GM23338 (cell line): ENCODE measurements around the gene BNIP5. TPM values are rescaled to one million over a fixed set of nuclear protein-coding genes. Genes with fewer than 3 reads are reported as not detected.

ENCODE experiments used
- ATAC-seq: fragments of 200-7000 bp; cut with Tn5 transposase; 3 replicates; pipeline ENCODE4 v1.9.1; 2020
- DNase-seq: peaks from one replicate; pipeline ENCODE4 v3.0.0-alpha.2; 2015; ENCODE audit warnings: low spot score
- H2AFZ ChIP-seq: fragments of 200-600 bp; sonication (generic); 2 replicates; pipeline ENCODE4 v1.8.0; 2016; ENCODE audit warnings: antibody characterized with exemption, mild to moderate bottlenecking, moderate library complexity
- H3F3A ChIP-seq: fragments of 200-600 bp; sonication (generic); replicated peaks from 2 replicates; pipeline ENCODE4 v1.8.0; 2017; ENCODE audit warnings: antibody characterized with exemption, mixed run types, low read depth
- H3K27ac ChIP-seq: fragments of 200-600 bp; sonication (generic); 2 replicates; pipeline ENCODE4 v1.6.1; 2016; ENCODE audit warnings: low read depth
- H3K27me3 ChIP-seq: fragments of 200-600 bp; sonication (generic); 2 replicates; pipeline ENCODE4 v1.8.0; 2016; ENCODE audit warnings: mild to moderate bottlenecking, mixed run types, moderate library complexity; ENCODE audit not compliant: insufficient read depth
- H3K36me3 ChIP-seq: fragments of 200-600 bp; sonication (generic); 2 replicates; pipeline ENCODE4 v1.8.0; 2016; ENCODE audit warnings: mild to moderate bottlenecking; ENCODE audit not compliant: insufficient read depth
- H3K4me1 ChIP-seq: fragments of 200-600 bp; sonication (generic); 2 replicates; pipeline ENCODE4 v1.8.0; 2016; ENCODE audit warnings: mild to moderate bottlenecking, moderate library complexity; ENCODE audit not compliant: insufficient read depth
- H3K4me2 ChIP-seq: fragments of 200-600 bp; sonication (generic); 2 replicates; pipeline ENCODE4 v1.7.1; 2017; ENCODE audit warnings: mixed run types
- H3K4me3 ChIP-seq: fragments of 200-600 bp; sonication (generic); 2 replicates; pipeline ENCODE4 v1.6.1; 2016; ENCODE audit warnings: mixed run types
- H3K79me2 ChIP-seq: fragments of 200-600 bp; sonication (generic); replicated peaks from 2 replicates; pipeline ENCODE4 v1.8.0; 2017; ENCODE audit warnings: mild to moderate bottlenecking; ENCODE audit not compliant: insufficient read depth
- H3K9me2 ChIP-seq: fragments of 200-600 bp; sonication (generic); 2 replicates; pipeline ENCODE4 v1.8.0; 2017; ENCODE audit not compliant: insufficient read depth
- H4K20me1 ChIP-seq: fragments of 200-600 bp; sonication (generic); replicated peaks from 2 replicates; pipeline ENCODE4 v1.8.0; 2017; ENCODE audit warnings: mild to moderate bottlenecking; ENCODE audit not compliant: insufficient read depth
- H3K27ac Mint-ChIP-seq: 2 replicates; pipeline ENCODE4 v1.8.0; 2020; ENCODE audit warnings: inconsistent platforms, mild to moderate bottlenecking, moderate library complexity, mixed read lengths
- H3K27me3 Mint-ChIP-seq: 3 replicates; pipeline ENCODE4 v1.8.0; 2022; ENCODE audit warnings: low read depth, mild to moderate bottlenecking, moderate library complexity, mixed read lengths, inconsistent platforms; ENCODE audit not compliant: insufficient read depth, poor library complexity
- H3K36me3 Mint-ChIP-seq: 3 replicates; pipeline ENCODE4 v1.8.0; 2021; ENCODE audit warnings: low read depth, mild to moderate bottlenecking, inconsistent platforms, moderate library complexity, mixed read lengths
- H3K4me1 Mint-ChIP-seq: 3 replicates; pipeline ENCODE4 v1.8.0; 2020; ENCODE audit warnings: mild to moderate bottlenecking, inconsistent platforms, mixed read lengths
- H3K4me3 Mint-ChIP-seq: 3 replicates; pipeline ENCODE4 v1.8.0; 2021; ENCODE audit warnings: moderate library complexity, mild to moderate bottlenecking, inconsistent platforms, mixed read lengths
- H3K9me3 Mint-ChIP-seq: 3 replicates; pipeline ENCODE4 v1.8.0; 2020; ENCODE audit warnings: moderate library complexity, mild to moderate bottlenecking, inconsistent platforms, mixed read lengths
- CREB1 ChIP-seq: fragments of 250-450 bp; sonication (Bioruptor Pico); IDR thresholded peaks from 2 replicates; pipeline ENCODE4 v1.5.0; 2020; ENCODE audit warnings: low read depth, mild to moderate bottlenecking, moderate library complexity
- EZH2 ChIP-seq: fragments of 200-600 bp; sonication (generic); IDR thresholded peaks from one replicate; pipeline ENCODE4 v1.8.0; 2017; ENCODE audit warnings: antibody characterized with exemption, mild to moderate bottlenecking, low read depth; ENCODE audit not compliant: unreplicated experiment
- EZH2phosphoT487 ChIP-seq: fragments of 200-600 bp; sonication (generic); IDR thresholded peaks from one replicate; pipeline ENCODE4 v1.8.1; 2018; ENCODE audit warnings: antibody characterized with exemption; ENCODE audit not compliant: unreplicated experiment
- JUNB ChIP-seq: IDR thresholded peaks from one replicate; pipeline ENCODE4 v1.6.1; 2016; ENCODE audit warnings: antibody characterized with exemption; ENCODE audit not compliant: unreplicated experiment
- NANOG ChIP-seq: IDR thresholded peaks from 2 replicates; pipeline ENCODE4 v1.6.1; 2016; ENCODE audit warnings: antibody characterized with exemption, borderline replicate concordance
- POLR2AphosphoS5 ChIP-seq: IDR thresholded peaks from 2 replicates; pipeline ENCODE4 v1.6.1; 2016; ENCODE audit warnings: antibody characterized with exemption, low read depth
- STAT1 ChIP-seq: IDR thresholded peaks from one replicate; pipeline ENCODE4 v1.6.1; 2016; ENCODE audit warnings: antibody characterized with exemption; ENCODE audit not compliant: unreplicated experiment
- ZNF114 ChIP-seq: fragments of 250-450 bp; sonication (Bioruptor Pico); IDR thresholded peaks from 2 replicates; pipeline ENCODE4 v1.5.0; 2020; ENCODE audit warnings: mild to moderate bottlenecking, moderate library complexity
- ZNF331 ChIP-seq: fragments of 250-450 bp; sonication (Bioruptor Pico); IDR thresholded peaks from 2 replicates; pipeline ENCODE4 v1.5.0; 2020; ENCODE audit warnings: low read depth, mild to moderate bottlenecking, moderate library complexity
- polyA plus RNA-seq: library from polyadenylated mRNA; unstranded; fragments of >200 nt; fragmentation: Nextera tagmentation; extraction: Ambion mirVana; gene quantifications from 2 replicates; pipeline ENCODE4 v1.2.1, GENCODE V29; 2016
- total RNA-seq: library from RNA; depleted of rRNA; stranded (reverse); fragments of >200 nt; shearing (Covaris generic); gene quantifications from 2 replicates; pipeline ENCODE4 v1.2.3, GENCODE V29; 2014
- TF ChIP-seq, protein P1 (sequence below), 2 experiments: fragments of 200-600 bp in 1 of 2; sonication (generic) in 1 of 2; conservative IDR thresholded peaks; 2 replicates each; pipeline versions ENCODE4 v1.5.1 to v1.6.1; 2016 to 2017; ENCODE audit warnings: antibody characterized with exemption in 2 of 2, low read depth in 2 of 2, mild to moderate bottlenecking in 2 of 2, moderate library complexity in 1 of 2
- TF ChIP-seq, protein P2 (sequence below): IDR thresholded peaks from 2 replicates; pipeline ENCODE4 v1.6.1; 2016; ENCODE audit warnings: antibody characterized with exemption
- TF ChIP-seq, protein P3 (sequence below): fragments of 250-450 bp; sonication (Bioruptor Pico); IDR thresholded peaks from 2 replicates; pipeline ENCODE4 v1.5.0; 2020; ENCODE audit warnings: mild to moderate bottlenecking, moderate library complexity
- TF ChIP-seq, protein P4 (sequence below): IDR thresholded peaks from one replicate; pipeline ENCODE4 v1.6.1; 2018; ENCODE audit warnings: antibody characterized with exemption; ENCODE audit not compliant: unreplicated experiment

Gene BNIP5
- total and polyA plus RNA-seq, 2 experiments from 2014 or later, result not detected

DNA sequence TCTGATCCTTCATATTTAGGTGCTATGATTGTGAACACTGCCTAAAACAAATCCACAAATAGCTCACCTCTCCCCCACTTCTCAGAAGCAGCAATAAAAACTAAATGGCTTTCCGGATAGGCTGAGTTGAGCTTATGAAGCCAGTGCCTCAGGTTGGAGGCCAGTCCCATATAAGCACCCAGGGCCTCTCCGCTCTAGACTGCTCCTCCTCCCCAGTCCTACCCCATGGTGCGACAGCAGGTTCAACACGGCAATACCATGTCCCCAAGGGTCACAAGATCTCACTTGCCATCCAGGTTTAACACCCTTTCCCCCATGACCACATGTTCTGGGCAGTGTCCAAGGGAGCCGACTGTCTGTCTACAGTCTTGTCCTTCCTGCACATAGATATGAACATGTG, 20.8 kb downstream of the BNIP5 start:
- Histone ChIP-seq H4K20me1 (no peaks in the 10 kb centered on the region), H3K9me2 (no peaks in the 10 kb centered on the region), H3K4me3 (no peak overlapping the region), H3K36me3 (no peaks in the 10 kb centered on the region), H3F3A (no peaks in the 10 kb centered on the region), H3K79me2 (no peaks in the 10 kb centered on the region), H3K27ac (no peak overlapping the region), H3K4me1 (peaks cover 4% of the 10 kb centered on the region; the same call in 1 of the 2 replicates), H2AFZ (no peak overlapping the region), H3K4me2 (no peak overlapping the region), H3K27me3 (no peaks in the 10 kb centered on the region)
- ATAC-seq (no peak), DNase-seq (no peak)
- H3K9me3 Mint-ChIP-seq, result no peaks in the 10 kb centered on the region
- H3K36me3 Mint-ChIP-seq, result no peaks in the 10 kb centered on the region
- TF ChIP-seq NANOG, result no peak
- TF ChIP-seq ZNF331 (CRISPR knock-in tag), result no peak
- no peak for TF ChIP-seq ZNF114
- no peak for TF ChIP-seq EZH2phosphoT487
- no peak for TF ChIP-seq EZH2
- TF ChIP-seq, protein P1, sequence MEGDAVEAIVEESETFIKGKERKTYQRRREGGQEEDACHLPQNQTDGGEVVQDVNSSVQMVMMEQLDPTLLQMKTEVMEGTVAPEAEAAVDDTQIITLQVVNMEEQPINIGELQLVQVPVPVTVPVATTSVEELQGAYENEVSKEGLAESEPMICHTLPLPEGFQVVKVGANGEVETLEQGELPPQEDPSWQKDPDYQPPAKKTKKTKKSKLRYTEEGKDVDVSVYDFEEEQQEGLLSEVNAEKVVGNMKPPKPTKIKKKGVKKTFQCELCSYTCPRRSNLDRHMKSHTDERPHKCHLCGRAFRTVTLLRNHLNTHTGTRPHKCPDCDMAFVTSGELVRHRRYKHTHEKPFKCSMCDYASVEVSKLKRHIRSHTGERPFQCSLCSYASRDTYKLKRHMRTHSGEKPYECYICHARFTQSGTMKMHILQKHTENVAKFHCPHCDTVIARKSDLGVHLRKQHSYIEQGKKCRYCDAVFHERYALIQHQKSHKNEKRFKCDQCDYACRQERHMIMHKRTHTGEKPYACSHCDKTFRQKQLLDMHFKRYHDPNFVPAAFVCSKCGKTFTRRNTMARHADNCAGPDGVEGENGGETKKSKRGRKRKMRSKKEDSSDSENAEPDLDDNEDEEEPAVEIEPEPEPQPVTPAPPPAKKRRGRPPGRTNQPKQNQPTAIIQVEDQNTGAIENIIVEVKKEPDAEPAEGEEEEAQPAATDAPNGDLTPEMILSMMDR (conservative IDR thresholded peaks at IDR 0.05; ENCODE audit: low read depth in 2 of 2), result no peak
- TF ChIP-seq, protein P2, sequence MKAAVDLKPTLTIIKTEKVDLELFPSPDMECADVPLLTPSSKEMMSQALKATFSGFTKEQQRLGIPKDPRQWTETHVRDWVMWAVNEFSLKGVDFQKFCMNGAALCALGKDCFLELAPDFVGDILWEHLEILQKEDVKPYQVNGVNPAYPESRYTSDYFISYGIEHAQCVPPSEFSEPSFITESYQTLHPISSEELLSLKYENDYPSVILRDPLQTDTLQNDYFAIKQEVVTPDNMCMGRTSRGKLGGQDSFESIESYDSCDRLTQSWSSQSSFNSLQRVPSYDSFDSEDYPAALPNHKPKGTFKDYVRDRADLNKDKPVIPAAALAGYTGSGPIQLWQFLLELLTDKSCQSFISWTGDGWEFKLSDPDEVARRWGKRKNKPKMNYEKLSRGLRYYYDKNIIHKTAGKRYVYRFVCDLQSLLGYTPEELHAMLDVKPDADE, result no peak
- TF ChIP-seq, protein P3, sequence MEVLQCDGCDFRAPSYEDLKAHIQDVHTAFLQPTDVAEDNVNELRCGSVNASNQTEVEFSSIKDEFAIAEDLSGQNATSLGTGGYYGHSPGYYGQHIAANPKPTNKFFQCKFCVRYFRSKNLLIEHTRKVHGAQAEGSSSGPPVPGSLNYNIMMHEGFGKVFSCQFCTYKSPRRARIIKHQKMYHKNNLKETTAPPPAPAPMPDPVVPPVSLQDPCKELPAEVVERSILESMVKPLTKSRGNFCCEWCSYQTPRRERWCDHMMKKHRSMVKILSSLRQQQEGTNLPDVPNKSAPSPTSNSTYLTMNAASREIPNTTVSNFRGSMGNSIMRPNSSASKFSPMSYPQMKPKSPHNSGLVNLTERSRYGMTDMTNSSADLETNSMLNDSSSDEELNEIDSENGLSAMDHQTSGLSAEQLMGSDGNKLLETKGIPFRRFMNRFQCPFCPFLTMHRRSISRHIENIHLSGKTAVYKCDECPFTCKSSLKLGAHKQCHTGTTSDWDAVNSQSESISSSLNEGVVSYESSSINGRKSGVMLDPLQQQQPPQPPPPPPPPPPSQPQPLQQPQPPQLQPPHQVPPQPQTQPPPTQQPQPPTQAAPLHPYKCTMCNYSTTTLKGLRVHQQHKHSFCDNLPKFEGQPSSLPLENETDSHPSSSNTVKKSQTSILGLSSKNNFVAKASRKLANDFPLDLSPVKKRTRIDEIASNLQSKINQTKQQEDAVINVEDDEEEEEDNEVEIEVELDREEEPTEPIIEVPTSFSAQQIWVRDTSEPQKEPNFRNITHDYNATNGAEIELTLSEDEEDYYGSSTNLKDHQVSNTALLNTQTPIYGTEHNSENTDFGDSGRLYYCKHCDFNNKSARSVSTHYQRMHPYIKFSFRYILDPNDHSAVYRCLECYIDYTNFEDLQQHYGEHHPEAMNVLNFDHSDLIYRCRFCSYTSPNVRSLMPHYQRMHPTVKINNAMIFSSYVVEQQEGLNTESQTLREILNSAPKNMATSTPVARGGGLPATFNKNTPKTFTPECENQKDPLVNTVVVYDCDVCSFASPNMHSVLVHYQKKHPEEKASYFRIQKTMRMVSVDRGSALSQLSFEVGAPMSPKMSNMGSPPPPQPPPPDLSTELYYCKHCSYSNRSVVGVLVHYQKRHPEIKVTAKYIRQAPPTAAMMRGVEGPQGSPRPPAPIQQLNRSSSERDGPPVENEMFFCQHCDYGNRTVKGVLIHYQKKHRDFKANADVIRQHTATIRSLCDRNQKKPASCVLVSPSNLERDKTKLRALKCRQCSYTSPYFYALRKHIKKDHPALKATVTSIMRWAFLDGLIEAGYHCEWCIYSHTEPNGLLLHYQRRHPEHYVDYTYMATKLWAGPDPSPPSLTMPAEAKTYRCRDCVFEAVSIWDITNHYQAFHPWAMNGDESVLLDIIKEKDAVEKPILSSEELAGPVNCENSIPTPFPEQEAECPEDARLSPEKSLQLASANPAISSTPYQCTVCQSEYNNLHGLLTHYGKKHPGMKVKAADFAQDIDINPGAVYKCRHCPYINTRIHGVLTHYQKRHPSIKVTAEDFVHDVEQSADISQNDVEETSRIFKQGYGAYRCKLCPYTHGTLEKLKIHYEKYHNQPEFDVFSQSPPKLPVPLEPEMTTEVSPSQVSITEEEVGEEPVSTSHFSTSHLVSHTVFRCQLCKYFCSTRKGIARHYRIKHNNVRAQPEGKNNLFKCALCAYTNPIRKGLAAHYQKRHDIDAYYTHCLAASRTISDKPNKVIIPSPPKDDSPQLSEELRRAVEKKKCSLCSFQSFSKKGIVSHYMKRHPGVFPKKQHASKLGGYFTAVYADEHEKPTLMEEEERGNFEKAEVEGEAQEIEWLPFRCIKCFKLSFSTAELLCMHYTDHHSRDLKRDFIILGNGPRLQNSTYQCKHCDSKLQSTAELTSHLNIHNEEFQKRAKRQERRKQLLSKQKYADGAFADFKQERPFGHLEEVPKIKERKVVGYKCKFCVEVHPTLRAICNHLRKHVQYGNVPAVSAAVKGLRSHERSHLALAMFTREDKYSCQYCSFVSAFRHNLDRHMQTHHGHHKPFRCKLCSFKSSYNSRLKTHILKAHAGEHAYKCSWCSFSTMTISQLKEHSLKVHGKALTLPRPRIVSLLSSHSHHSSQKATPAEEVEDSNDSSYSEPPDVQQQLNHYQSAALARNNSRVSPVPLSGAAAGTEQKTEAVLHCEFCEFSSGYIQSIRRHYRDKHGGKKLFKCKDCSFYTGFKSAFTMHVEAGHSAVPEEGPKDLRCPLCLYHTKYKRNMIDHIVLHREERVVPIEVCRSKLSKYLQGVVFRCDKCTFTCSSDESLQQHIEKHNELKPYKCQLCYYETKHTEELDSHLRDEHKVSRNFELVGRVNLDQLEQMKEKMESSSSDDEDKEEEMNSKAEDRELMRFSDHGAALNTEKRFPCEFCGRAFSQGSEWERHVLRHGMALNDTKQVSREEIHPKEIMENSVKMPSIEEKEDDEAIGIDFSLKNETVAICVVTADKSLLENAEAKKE, result no peak
- no peak for TF ChIP-seq STAT1
- no peak for TF ChIP-seq CREB1 (CRISPR knock-in tag)
- no peak for TF ChIP-seq POLR2AphosphoS5
- TF ChIP-seq JUNB, result no peak
- TF ChIP-seq, protein P4, sequence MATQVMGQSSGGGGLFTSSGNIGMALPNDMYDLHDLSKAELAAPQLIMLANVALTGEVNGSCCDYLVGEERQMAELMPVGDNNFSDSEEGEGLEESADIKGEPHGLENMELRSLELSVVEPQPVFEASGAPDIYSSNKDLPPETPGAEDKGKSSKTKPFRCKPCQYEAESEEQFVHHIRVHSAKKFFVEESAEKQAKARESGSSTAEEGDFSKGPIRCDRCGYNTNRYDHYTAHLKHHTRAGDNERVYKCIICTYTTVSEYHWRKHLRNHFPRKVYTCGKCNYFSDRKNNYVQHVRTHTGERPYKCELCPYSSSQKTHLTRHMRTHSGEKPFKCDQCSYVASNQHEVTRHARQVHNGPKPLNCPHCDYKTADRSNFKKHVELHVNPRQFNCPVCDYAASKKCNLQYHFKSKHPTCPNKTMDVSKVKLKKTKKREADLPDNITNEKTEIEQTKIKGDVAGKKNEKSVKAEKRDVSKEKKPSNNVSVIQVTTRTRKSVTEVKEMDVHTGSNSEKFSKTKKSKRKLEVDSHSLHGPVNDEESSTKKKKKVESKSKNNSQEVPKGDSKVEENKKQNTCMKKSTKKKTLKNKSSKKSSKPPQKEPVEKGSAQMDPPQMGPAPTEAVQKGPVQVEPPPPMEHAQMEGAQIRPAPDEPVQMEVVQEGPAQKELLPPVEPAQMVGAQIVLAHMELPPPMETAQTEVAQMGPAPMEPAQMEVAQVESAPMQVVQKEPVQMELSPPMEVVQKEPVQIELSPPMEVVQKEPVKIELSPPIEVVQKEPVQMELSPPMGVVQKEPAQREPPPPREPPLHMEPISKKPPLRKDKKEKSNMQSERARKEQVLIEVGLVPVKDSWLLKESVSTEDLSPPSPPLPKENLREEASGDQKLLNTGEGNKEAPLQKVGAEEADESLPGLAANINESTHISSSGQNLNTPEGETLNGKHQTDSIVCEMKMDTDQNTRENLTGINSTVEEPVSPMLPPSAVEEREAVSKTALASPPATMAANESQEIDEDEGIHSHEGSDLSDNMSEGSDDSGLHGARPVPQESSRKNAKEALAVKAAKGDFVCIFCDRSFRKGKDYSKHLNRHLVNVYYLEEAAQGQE, result no peak
- peaks cover 14% of the 10 kb centered on the region; the same call in 2 of the 3 replicates for H3K4me1 Mint-ChIP-seq
- no peak overlapping the region for H3K27ac Mint-ChIP-seq
- H3K4me3 Mint-ChIP-seq, result no peak overlapping the region
- no peaks in the 10 kb centered on the region for H3K27me3 Mint-ChIP-seq
